Endodermal cell (in vitro differentiated cells): Measurements from ENCODE around the gene OR7G2. TPM values are rescaled to one million over a fixed set of nuclear protein-coding genes. Genes with fewer than 3 reads are reported as not detected.

Experiments
- DNase-seq: peaks from one replicate; pipeline ENCODE4 v3.0.0-alpha.2; 2017
- H3K27ac ChIP-seq: 2 replicates; pipeline ENCODE4 v1.5.1; 2013; ENCODE audit warnings: mild to moderate bottlenecking, low read depth, low read length, moderate library complexity
- H3K27me3 ChIP-seq: 2 replicates; pipeline ENCODE4 v1.6.1; 2013; ENCODE audit warnings: mild to moderate bottlenecking, low read length, moderate library complexity; ENCODE audit not compliant: insufficient read depth, control insufficient read depth, poor library complexity, severe bottlenecking
- H3K36me3 ChIP-seq: 2 replicates; pipeline ENCODE4 v1.7.0; 2013; ENCODE audit warnings: mild to moderate bottlenecking, low read length, moderate library complexity; ENCODE audit not compliant: control insufficient read depth, insufficient read depth
- H3K4me1 ChIP-seq: one replicate; pipeline ENCODE4 v1.7.0; 2013; ENCODE audit warnings: low read length; ENCODE audit not compliant: control insufficient read depth, insufficient read depth
- H3K4me3 ChIP-seq: 2 replicates; pipeline ENCODE4 v1.5.1; 2013; ENCODE audit warnings: mild to moderate bottlenecking, low read length, moderate library complexity
- H3K9ac ChIP-seq: 2 replicates; pipeline ENCODE4 v1.6.1; 2013; ENCODE audit warnings: mild to moderate bottlenecking, low read length, moderate library complexity; ENCODE audit not compliant: poor library complexity, severe bottlenecking; ENCODE audit errors: extremely low read depth
- H3K9me3 ChIP-seq: 2 replicates; pipeline ENCODE4 v1.6.1; 2013; ENCODE audit warnings: mild to moderate bottlenecking, low read length, moderate library complexity; ENCODE audit not compliant: control insufficient read depth
- H3K27ac Mint-ChIP-seq: 2 replicates; pipeline ENCODE4 v1.8.0; 2020; ENCODE audit warnings: mixed read lengths
- H3K27me3 Mint-ChIP-seq: 2 replicates; pipeline ENCODE4 v1.8.0; 2021; ENCODE audit warnings: mild to moderate bottlenecking, mixed read lengths; ENCODE audit not compliant: insufficient read depth
- H3K36me3 Mint-ChIP-seq: 2 replicates; pipeline ENCODE4 v1.8.0; 2020; ENCODE audit warnings: low read depth, mixed read lengths
- H3K4me1 Mint-ChIP-seq: 2 replicates; pipeline ENCODE4 v1.8.0; 2020; ENCODE audit warnings: mixed read lengths
- H3K4me3 Mint-ChIP-seq: 2 replicates; pipeline ENCODE4 v1.8.0; 2020; ENCODE audit warnings: mild to moderate bottlenecking, moderate library complexity, mixed read lengths
- H3K9me3 Mint-ChIP-seq: 2 replicates; pipeline ENCODE4 v1.8.0; 2020; ENCODE audit warnings: mild to moderate bottlenecking, mixed read lengths
- CTCF ChIP-seq: fragments of 200-600 bp; sonication (generic); conservative IDR thresholded peaks from 2 replicates; pipeline ENCODE4 v1.5.0; 2021; ENCODE audit warnings: antibody characterized with exemption, mild to moderate bottlenecking
- WGBS, 2 experiments: methylation state at CpG; one replicate each; pipeline versions ENCODE4 v1.1.5 to v1.1.7; 2013; ENCODE audit warnings: missing lambda C conversion rate in 2 of 2, mixed read lengths in 1 of 2; ENCODE audit not compliant: insufficient coverage in 1 of 2, insufficient read length in 1 of 2; 5-methylcytosine and 5-hydroxymethylcytosine counted together
- total RNA-seq, 2 donors: library from RNA; stranded (reverse); fragmentation: NEBNext Ultra II Directional in 1 of 2; extraction: Animal tissue kit (Norgen Biotek cat#: 25700) in 1 of 2; gene quantifications; 2 replicates in 1 of 2; 3 replicates in 1 of 2; pipeline ENCODE4 v1.2.1, GENCODE V29; 2021

Gene OR7G2
- total RNA-seq, 2 donors from 2014 or later, result not detected

- Histone ChIP-seq H3K27ac (no peak overlapping the region), H3K36me3 (no peaks in the 10 kb centered on the region), H3K9ac (no peak overlapping the region), H3K4me1 (no peaks in the 10 kb centered on the region), H3K27me3 (no peaks in the 10 kb centered on the region), H3K9me3 (peaks cover 33% of the 10 kb centered on the region), H3K4me3 (no peak overlapping the region)
- Mint-ChIP-seq H3K9me3 (peaks cover 81% of the 10 kb centered on the region), H3K36me3 (no peaks in the 10 kb centered on the region), H3K27me3 (no peaks in the 10 kb centered on the region), H3K4me1 (no peaks in the 10 kb centered on the region), H3K4me3 (no peak overlapping the region), H3K27ac (no peak overlapping the region)
- no peak for DNase-seq
- 58 to 65% methylated on average over 2 to 5 of the region's 5 CpGs for WGBS, 2 experiments
- no peak for TF ChIP-seq CTCF
Measured at GRCh38 chr19:9116547-9116946, 9.3 kb upstream of the OR7G2 start.

GRCh38 chr19:9115307-9115813 is 8.1 kb upstream of the OR7G2 start, which contains the start of gene OR7G1:
Gene OR7G1, minus strand, starts transcription at chr19:9115763. Its CDS starts 0 bp downstream, at chr19:9115763.
- Mint-ChIP-seq H3K27me3 (no peaks in the 10 kb centered on the region), H3K27ac (no peak within 1 kb of the TSS), H3K36me3 (no peaks in the 10 kb centered on the region), H3K4me1 (no peaks in the 10 kb centered on the region), H3K4me3 (no peak within 1 kb of the TSS), H3K9me3 (peaks cover 81% of the 10 kb centered on the region)
- no peak within 1 kb of the TSS for H3K9ac ChIP-seq
- peaks cover 31% of the 10 kb centered on the region for H3K9me3 ChIP-seq
- no peak for TF ChIP-seq CTCF
- no peaks in the 10 kb centered on the region for H3K27me3 ChIP-seq
- H3K27ac ChIP-seq, result no peak within 1 kb of the TSS
- H3K4me3 ChIP-seq, result no peak within 1 kb of the TSS
- no peak for DNase-seq
- no peaks in the 10 kb centered on the region for H3K36me3 ChIP-seq
- WGBS, 2 experiments, result 71% methylated on average over 2 of the region's 2 CpGs; no CpG with 5 or more reads in 1 of the 2 experiments
- H3K4me1 ChIP-seq, result no peaks in the 10 kb centered on the region

GRCh38 chr19:9109959-9110358 is 2.7 kb upstream of the OR7G2 start:
- Histone ChIP-seq H3K9me3 (peaks cover 49% of the 10 kb centered on the region), H3K4me1 (no peaks in the 10 kb centered on the region), H3K36me3 (no peaks in the 10 kb centered on the region), H3K27ac (no peak overlapping the region), H3K27me3 (no peaks in the 10 kb centered on the region), H3K9ac (no peak overlapping the region), H3K4me3 (no peak overlapping the region)
- no peaks in the 10 kb centered on the region for H3K4me1 Mint-ChIP-seq
- H3K27me3 Mint-ChIP-seq, result no peaks in the 10 kb centered on the region
- H3K27ac Mint-ChIP-seq, result no peak overlapping the region
- WGBS, 2 experiments, result 41 to 62% methylated on average over 2 of the region's 2 CpGs
- H3K9me3 Mint-ChIP-seq, result peaks cover 84% of the 10 kb centered on the region
- DNase-seq, result no peak
- no peak for TF ChIP-seq CTCF
- H3K4me3 Mint-ChIP-seq, result no peak overlapping the region
- peaks cover 2% of the 10 kb centered on the region for H3K36me3 Mint-ChIP-seq
